ENCODE data around the gene MALT1. TPM values are rescaled to one million over a fixed set of nuclear protein-coding genes. Genes with fewer than 3 reads are reported as not detected.

MALT1 gene
- polyA plus RNA-seq, 1 donor from 2014 or later = 51.9 TPM

DNA sequence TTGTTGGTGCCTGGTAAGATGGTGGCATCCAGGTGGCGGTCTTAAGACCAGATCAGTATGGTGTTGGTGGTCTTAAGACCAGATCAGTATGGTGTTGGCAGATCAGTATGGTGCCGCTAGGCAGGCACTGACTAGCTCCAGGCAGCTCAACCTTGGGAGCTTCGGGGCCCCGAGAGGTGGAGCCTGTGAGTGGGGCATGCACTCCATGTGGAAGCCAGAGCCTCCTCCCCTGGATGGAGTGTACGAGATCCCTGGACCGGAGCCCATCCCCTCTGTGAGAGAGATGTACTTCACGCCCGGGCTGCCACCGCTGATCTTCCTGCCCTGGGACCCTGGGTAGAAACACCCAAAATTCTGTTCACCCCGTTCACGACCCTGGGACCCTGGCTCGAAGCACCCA, 19.0 kb downstream of the MALT1 start:
- Mint-ChIP-seq H3K27me3 (no peaks in the 10 kb centered on the region), H3K27ac (peak overlapping the region in 1 of 3 donors; percentile 26), H3K4me1 (peaks cover 31 to 50% (median 40%) of the 10 kb centered on the region in 3 donors), H3K36me3 (peaks cover 13% of the 10 kb centered on the region), H3K4me3 (no peak overlapping the region), H3K9me3 (no peaks in the 10 kb centered on the region)

GRCh38 chr18:58691256-58691655, 20.0 kb downstream of the MALT1 start:
- Mint-ChIP-seq H3K36me3 (peaks cover 13% of the 10 kb centered on the region), H3K27ac (no peak overlapping the region), H3K4me1 (peaks cover 32 to 50% (median 47%) of the 10 kb centered on the region in 3 donors), H3K27me3 (no peaks in the 10 kb centered on the region), H3K4me3 (no peak overlapping the region), H3K9me3 (no peaks in the 10 kb centered on the region)

GRCh38 chr18:58692422-58693185, 21.3 kb downstream of the MALT1 start:
- H3K27me3 Mint-ChIP-seq = no peaks in the 10 kb centered on the region
- H3K27ac Mint-ChIP-seq = peak overlapping the region in 2 of 3 donors; percentile 46 to 47
- H3K4me3 Mint-ChIP-seq = no peak overlapping the region
- no peaks in the 10 kb centered on the region for H3K9me3 Mint-ChIP-seq
- peaks cover 22 to 44% (median 41%) of the 10 kb centered on the region in 3 donors for H3K4me1 Mint-ChIP-seq
- H3K36me3 Mint-ChIP-seq = peaks cover 13% of the 10 kb centered on the region

DNA sequence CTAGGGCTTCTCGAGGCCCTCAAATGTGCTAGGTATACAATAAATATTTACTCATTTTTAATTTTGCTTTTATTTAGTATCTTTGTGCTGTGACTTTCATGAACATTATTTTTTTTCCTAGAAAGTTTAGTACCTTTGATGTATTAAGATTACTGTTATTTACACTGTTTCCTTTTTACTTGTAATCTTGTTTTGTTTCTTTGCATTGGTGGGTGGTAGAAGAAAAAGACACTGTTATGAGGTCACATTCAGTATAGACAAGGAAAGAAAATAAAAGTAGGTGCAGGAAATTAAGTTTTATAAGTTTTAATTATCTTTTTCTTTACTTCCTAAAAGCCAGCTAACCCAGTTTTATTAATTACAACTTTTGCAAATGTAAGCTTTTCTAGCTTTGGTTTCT, 23.0 kb downstream of the MALT1 start:
- no peaks in the 10 kb centered on the region for H3K27me3 Mint-ChIP-seq
- no peaks in the 10 kb centered on the region for H3K9me3 Mint-ChIP-seq
- H3K4me3 Mint-ChIP-seq = no peak overlapping the region
- H3K27ac Mint-ChIP-seq = peak overlapping the region in 2 of 3 donors; percentile 1 to 51
- H3K4me1 Mint-ChIP-seq = peaks cover 13 to 37% (median 34%) of the 10 kb centered on the region in 3 donors
- H3K36me3 Mint-ChIP-seq = peaks cover 11% of the 10 kb centered on the region

GRCh38 chr18:58694720-58695468, 23.6 kb downstream of the MALT1 start:
- H3K4me1 Mint-ChIP-seq = peaks cover 11 to 37% (median 31%) of the 10 kb centered on the region in 3 donors
- no peaks in the 10 kb centered on the region for H3K27me3 Mint-ChIP-seq
- no peaks in the 10 kb centered on the region for H3K9me3 Mint-ChIP-seq
- peak overlapping the region in 1 of 3 donors; percentile 11 for H3K27ac Mint-ChIP-seq
- H3K4me3 Mint-ChIP-seq = peak overlapping the region in 1 of 4 donors; percentile 9
- H3K36me3 Mint-ChIP-seq = peaks cover 8% of the 10 kb centered on the region

DNA sequence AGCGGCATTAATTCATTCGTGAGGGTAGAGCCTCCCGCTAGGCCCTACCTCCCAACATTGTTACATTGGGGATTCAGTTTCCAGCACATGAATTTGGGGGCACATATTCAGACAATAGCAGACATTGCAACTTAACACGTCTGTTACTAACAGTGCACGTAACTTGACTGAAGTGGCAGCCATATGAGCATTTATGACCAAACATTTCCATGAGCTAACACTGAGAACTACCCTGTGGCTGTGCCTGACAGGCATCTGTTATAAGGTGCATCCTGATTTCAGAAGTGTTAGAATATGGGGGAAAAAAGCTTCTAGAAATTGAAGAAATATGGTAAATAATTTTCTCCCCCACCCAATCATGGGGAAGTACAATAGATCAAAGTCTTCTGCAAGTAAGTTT, 24.5 kb downstream of the MALT1 start:
- peak overlapping the region in 1 of 3 donors; percentile 21 for H3K27ac Mint-ChIP-seq
- peaks cover 6% of the 10 kb centered on the region for H3K36me3 Mint-ChIP-seq
- H3K27me3 Mint-ChIP-seq = no peaks in the 10 kb centered on the region
- no peaks in the 10 kb centered on the region for H3K9me3 Mint-ChIP-seq
- peaks cover 9 to 37% (median 29%) of the 10 kb centered on the region in 3 donors for H3K4me1 Mint-ChIP-seq
- H3K4me3 Mint-ChIP-seq = no peak overlapping the region

- Mint-ChIP-seq H3K9me3 (no peaks in the 10 kb centered on the region), H3K36me3 (peaks cover 6% of the 10 kb centered on the region), H3K4me3 (no peak overlapping the region), H3K27ac (no peak overlapping the region), H3K27me3 (no peaks in the 10 kb centered on the region), H3K4me1 (peaks cover 9 to 37% (median 29%) of the 10 kb centered on the region in 3 donors)
These were observed 25.9 kb downstream of the MALT1 start for GRCh38 chr18:58697146-58697545.

DNA sequence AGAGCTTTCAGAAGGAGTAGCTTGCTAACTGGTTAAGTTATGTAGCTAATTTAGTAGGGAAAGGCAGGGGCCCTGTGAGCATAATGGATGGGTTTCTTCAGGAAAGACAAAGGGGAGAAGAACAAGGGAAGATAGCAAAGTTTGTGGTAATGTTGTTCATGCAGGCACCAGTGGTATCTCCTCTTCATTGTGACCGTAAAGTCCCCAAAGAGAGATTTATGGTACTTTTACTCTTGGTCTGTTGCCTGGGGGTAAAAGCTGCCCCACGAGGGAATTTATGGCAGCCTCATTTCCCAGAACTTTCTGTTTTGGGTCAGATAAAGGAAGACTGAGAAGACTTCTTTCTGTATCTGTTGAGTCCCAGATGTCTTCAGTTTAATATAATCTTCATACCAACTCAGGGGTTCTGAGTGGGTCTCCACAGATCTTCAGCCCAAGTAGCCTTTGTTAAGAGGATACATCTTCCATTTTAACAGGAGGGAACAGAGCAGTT, 27.5 kb downstream of the MALT1 start:
- no peak overlapping the region for H3K4me3 Mint-ChIP-seq
- peaks cover 6% of the 10 kb centered on the region for H3K36me3 Mint-ChIP-seq
- H3K9me3 Mint-ChIP-seq = no peaks in the 10 kb centered on the region
- no peak overlapping the region for H3K27ac Mint-ChIP-seq
- peaks cover 7 to 27% (median 22%) of the 10 kb centered on the region in 3 donors for H3K4me1 Mint-ChIP-seq
- no peaks in the 10 kb centered on the region for H3K27me3 Mint-ChIP-seq

DNA sequence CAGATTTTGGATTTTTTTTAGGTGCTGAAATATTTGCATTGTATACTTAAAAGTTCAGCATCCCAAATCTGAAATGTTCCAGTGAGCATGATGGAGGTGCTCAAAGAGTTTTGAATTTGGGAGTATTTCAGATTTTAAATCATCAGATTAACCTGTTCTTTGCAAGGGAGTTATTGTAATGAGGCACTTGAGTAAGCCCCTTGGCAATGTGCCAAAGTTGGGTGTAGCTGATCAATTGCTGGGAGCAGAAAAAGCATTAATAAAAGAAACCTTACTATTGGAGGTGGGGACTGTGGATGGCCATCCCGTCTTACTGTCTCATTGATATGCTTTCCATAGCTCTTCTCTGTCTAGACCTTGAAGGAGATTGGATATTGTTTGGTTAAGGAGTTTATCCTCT, 28.3 kb downstream of the MALT1 start:
- H3K27me3 Mint-ChIP-seq = no peaks in the 10 kb centered on the region
- H3K4me3 Mint-ChIP-seq = no peak overlapping the region
- peaks cover 3 to 19% (median 16%) of the 10 kb centered on the region in 3 donors for H3K4me1 Mint-ChIP-seq
- peaks cover 7% of the 10 kb centered on the region for H3K36me3 Mint-ChIP-seq
- no peaks in the 10 kb centered on the region for H3K9me3 Mint-ChIP-seq
- H3K27ac Mint-ChIP-seq = no peak overlapping the region

- Mint-ChIP-seq H3K36me3 (peaks cover 4% of the 10 kb centered on the region), H3K9me3 (no peaks in the 10 kb centered on the region), H3K27ac (no peak overlapping the region), H3K4me1 (peaks cover 1 to 13% (median 13%) of the 10 kb centered on the region in 3 donors), H3K27me3 (no peaks in the 10 kb centered on the region), H3K4me3 (no peak overlapping the region)
These were observed 28.9 kb downstream of the MALT1 start for GRCh38 chr18:58700209-58700608.

DNA sequence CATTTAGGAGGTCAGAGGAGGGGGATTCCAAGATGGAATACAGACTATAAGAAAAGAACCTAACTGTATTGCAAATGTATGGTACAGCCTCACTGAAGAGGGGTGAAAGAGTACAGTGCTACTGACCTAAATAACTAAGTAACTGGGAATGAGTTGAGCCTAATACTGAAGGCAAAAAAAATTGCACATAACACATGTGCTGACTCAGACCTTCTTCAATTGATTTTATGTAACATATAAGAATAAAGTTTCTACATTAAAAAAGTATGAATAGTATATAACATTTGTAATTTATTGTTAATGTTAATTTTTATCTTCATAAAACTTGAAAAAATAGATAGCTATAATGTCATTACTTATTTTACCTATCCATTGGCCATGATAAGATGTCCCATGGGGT, 41.7 kb downstream of the MALT1 start:
- Mint-ChIP-seq H3K9me3 (no peaks in the 10 kb centered on the region), H3K4me3 (no peak overlapping the region), H3K27me3 (no peaks in the 10 kb centered on the region), H3K4me1 (peaks cover 29 to 38% (median 35%) of the 10 kb centered on the region in 3 donors), H3K27ac (peak overlapping the region in 2 of 3 donors; percentile 85 to 89), H3K36me3 (peaks cover 7% of the 10 kb centered on the region)

DNA sequence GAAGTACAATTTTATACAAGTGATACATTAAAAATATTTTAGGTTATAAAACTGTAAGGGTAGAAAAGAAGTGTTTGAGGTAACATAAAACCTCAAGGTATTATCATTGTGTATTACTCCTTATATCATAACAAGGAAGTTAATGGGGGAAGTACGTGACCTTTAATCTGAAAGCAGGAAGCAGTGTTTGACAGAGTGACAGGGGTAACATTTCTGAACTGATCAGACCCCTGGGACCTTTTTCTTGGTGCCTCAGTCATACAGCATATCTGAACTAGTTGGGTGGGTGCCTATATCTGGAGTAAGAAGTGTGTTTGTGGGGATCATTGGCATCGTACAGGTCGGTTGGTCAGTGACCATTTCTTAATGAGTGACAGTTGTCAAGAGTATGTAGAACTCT, 43.0 kb downstream of the MALT1 start:
- Mint-ChIP-seq H3K4me1 (peaks cover 34 to 40% (median 38%) of the 10 kb centered on the region in 3 donors), H3K36me3 (peaks cover 15% of the 10 kb centered on the region), H3K27me3 (no peaks in the 10 kb centered on the region), H3K9me3 (no peaks in the 10 kb centered on the region), H3K4me3 (peak overlapping the region in 3 of 4 donors; percentile 39 to 76 (median 70)), H3K27ac (peak overlapping the region; percentile 1 to 89 (median 53))

- peak overlapping the region in 2 of 3 donors; percentile 53 to 89 for H3K27ac Mint-ChIP-seq
- H3K9me3 Mint-ChIP-seq = no peaks in the 10 kb centered on the region
- peak overlapping the region in 2 of 4 donors; percentile 70 to 76 for H3K4me3 Mint-ChIP-seq
- H3K4me1 Mint-ChIP-seq = peaks cover 35 to 40% (median 37%) of the 10 kb centered on the region in 3 donors
- H3K36me3 Mint-ChIP-seq = peaks cover 17% of the 10 kb centered on the region
- no peaks in the 10 kb centered on the region for H3K27me3 Mint-ChIP-seq
These were observed 43.6 kb downstream of the MALT1 start for GRCh38 chr18:58714821-58715220.

DNA sequence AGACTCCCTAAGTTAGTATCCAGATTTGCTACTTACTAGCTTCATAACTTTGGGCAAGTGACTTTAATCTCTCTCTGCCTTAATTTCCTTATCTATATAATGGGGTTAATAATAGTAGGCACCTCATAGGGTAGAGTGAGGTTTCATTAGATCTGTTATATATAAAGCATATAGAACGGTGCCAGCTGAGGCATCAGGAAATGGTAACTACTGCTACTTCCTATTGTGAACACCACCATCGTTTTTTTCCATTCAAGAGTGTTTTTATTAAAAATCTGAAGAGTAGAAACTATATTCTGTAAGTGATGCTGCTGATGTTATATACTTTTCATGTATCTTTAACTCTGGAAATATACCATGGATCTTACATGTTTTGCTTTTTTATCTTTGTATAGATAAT, 44.3 kb downstream of the MALT1 start:
- Mint-ChIP-seq H3K4me1 (peaks cover 35 to 40% (median 37%) of the 10 kb centered on the region in 3 donors), H3K9me3 (no peaks in the 10 kb centered on the region), H3K27me3 (no peaks in the 10 kb centered on the region), H3K27ac (peak overlapping the region in 2 of 3 donors; percentile 18 to 33), H3K4me3 (peak overlapping the region in 2 of 4 donors; percentile 1 to 67), H3K36me3 (peaks cover 18% of the 10 kb centered on the region)

Data from IgD-negative memory B cell (primary cell).